Loucy (cell line): ENCODE results near the gene C6orf62.
A peak's percentile ranks its signal among the peaks of the same experiment; 100 is the strongest.
"Not testable (repeated sequence)": the region's sequence is repeated elsewhere in the genome, so short reads cannot be mapped to it uniquely, and the experiment has no call there.

ENCODE experiments used
- H2AFZ ChIP-seq: fragments of 200-600 bp; sonication (generic); 2 replicates; pipeline ENCODE4 v1.6.0; 2016; ENCODE audit warnings: antibody characterized with exemption, mild to moderate bottlenecking, low read length, moderate library complexity
- H3F3A ChIP-seq: fragments of 200-600 bp; 2 replicates; pipeline ENCODE4 v1.6.0; 2016; ENCODE audit warnings: antibody characterized with exemption, low read depth, mild to moderate bottlenecking
- H3K27me3 ChIP-seq: fragments of 200-600 bp; sonication (generic); 2 replicates; pipeline ENCODE4 v1.6.1; 2014; ENCODE audit warnings: low read length, mild to moderate bottlenecking; ENCODE audit not compliant: insufficient read depth, poor library complexity, severe bottlenecking
- H3K36me3 ChIP-seq: fragments of 200-600 bp; sonication (generic); 2 replicates; pipeline ENCODE4 v1.6.1; 2016; ENCODE audit warnings: low read length; ENCODE audit not compliant: insufficient read depth
- H3K4me1 ChIP-seq: fragments of 200-600 bp; sonication (generic); 2 replicates; pipeline ENCODE4 v1.5.1; 2014; ENCODE audit warnings: low read length, mild to moderate bottlenecking; ENCODE audit not compliant: insufficient read depth, poor library complexity, severe bottlenecking
- H3K4me2 ChIP-seq: fragments of 200-600 bp; sonication (generic); 2 replicates; pipeline ENCODE4 v1.6.0; 2014; ENCODE audit warnings: antibody characterized with exemption, low read length, low read depth, mild to moderate bottlenecking; ENCODE audit not compliant: poor library complexity, severe bottlenecking
- H3K4me3 ChIP-seq: fragments of 200-600 bp; sonication (generic); 2 replicates; pipeline ENCODE4 v1.5.1; 2014; ENCODE audit warnings: low read length, mild to moderate bottlenecking, mixed read lengths; ENCODE audit not compliant: poor library complexity, severe bottlenecking
- H3K79me2 ChIP-seq: fragments of 200-600 bp; sonication (generic); 2 replicates; pipeline ENCODE4 v1.6.1; 2014; ENCODE audit warnings: low read length; ENCODE audit not compliant: insufficient read depth
- H3K9ac ChIP-seq: fragments of 200-600 bp; sonication (generic); 2 replicates; pipeline ENCODE4 v1.6.0; 2014; ENCODE audit warnings: mild to moderate bottlenecking, low read depth, low read length, moderate library complexity; ENCODE audit not compliant: poor library complexity, severe bottlenecking
- H3K9me2 ChIP-seq: fragments of 200-600 bp; sonication (generic); replicated peaks from 2 replicates; pipeline ENCODE4 v1.6.1; 2016; ENCODE audit warnings: low read depth, low read length, mixed read lengths
- H3K9me3 ChIP-seq: fragments of 200-600 bp; sonication (generic); 2 replicates; pipeline ENCODE4 v1.6.1; 2014; ENCODE audit warnings: mild to moderate bottlenecking, antibody characterized with exemption, low read length, low read depth; ENCODE audit not compliant: insufficient read depth
- H4K20me1 ChIP-seq: fragments of 200-600 bp; sonication (generic); 2 replicates; pipeline ENCODE4 v1.6.0; 2014; ENCODE audit warnings: antibody characterized with exemption, low read length, mild to moderate bottlenecking; ENCODE audit not compliant: insufficient read depth, poor library complexity, severe bottlenecking
- CTCF ChIP-seq: fragments of 200-600 bp; sonication (generic); conservative IDR thresholded peaks from 2 replicates; pipeline ENCODE4 v1.5.1; 2014; ENCODE audit warnings: mild to moderate bottlenecking, antibody characterized with exemption, low read length
- EZH2phosphoT487 ChIP-seq: fragments of 200-600 bp; IDR thresholded peaks from 2 replicates; pipeline ENCODE4 v1.6.1; 2018; ENCODE audit warnings: antibody characterized with exemption, mild to moderate bottlenecking, moderate library complexity, borderline replicate concordance

C6orf62 gene

GRCh38 chr6:24764833-24765828 is 46.2 kb upstream of the C6orf62 start:
- H3K79me2 ChIP-seq, H3K4me3 ChIP-seq, H3K36me3 ChIP-seq, H3K4me2 ChIP-seq, H3K9me3 ChIP-seq, H3K9ac ChIP-seq, H3K4me1 ChIP-seq, H3K9me2 ChIP-seq, H3K27me3 ChIP-seq, H4K20me1 ChIP-seq, H2AFZ ChIP-seq, H3F3A ChIP-seq: not testable (repeated sequence)

- H4K20me1 ChIP-seq, result no peaks in the 10 kb centered on the region
- no peaks in the 10 kb centered on the region for H3K4me1 ChIP-seq
- TF ChIP-seq CTCF, result no peak
- no peak for TF ChIP-seq EZH2phosphoT487
- no peak overlapping the region for H2AFZ ChIP-seq
- no peaks in the 10 kb centered on the region for H3K79me2 ChIP-seq
- H3K4me3 ChIP-seq, result no peak overlapping the region
- H3K4me2 ChIP-seq, result no peak overlapping the region
- no peaks in the 10 kb centered on the region for H3K27me3 ChIP-seq
- no peak overlapping the region for H3K9ac ChIP-seq
- no peaks in the 10 kb centered on the region for H3F3A ChIP-seq
- H3K9me3 ChIP-seq, result no peaks in the 10 kb centered on the region
- H3K36me3 ChIP-seq, result no peaks in the 10 kb centered on the region
- no peaks in the 10 kb centered on the region for H3K9me2 ChIP-seq
Measured at GRCh38 chr6:24763578-24763977, 44.6 kb upstream of the C6orf62 start.

GRCh38 chr6:24761851-24762250 is 42.9 kb upstream of the C6orf62 start:
- no peaks in the 10 kb centered on the region for H3K9me2 ChIP-seq
- H3K36me3 ChIP-seq, result no peaks in the 10 kb centered on the region
- no peak for TF ChIP-seq CTCF
- no peaks in the 10 kb centered on the region for H3K4me1 ChIP-seq
- H3F3A ChIP-seq, result no peaks in the 10 kb centered on the region
- H3K9ac ChIP-seq, result no peak overlapping the region
- peak overlapping the region; percentile 46; the same call in 1 of the 2 replicates for H2AFZ ChIP-seq
- H4K20me1 ChIP-seq, result no peaks in the 10 kb centered on the region
- no peaks in the 10 kb centered on the region for H3K9me3 ChIP-seq
- H3K4me3 ChIP-seq, result no peak overlapping the region
- no peaks in the 10 kb centered on the region for H3K79me2 ChIP-seq
- H3K27me3 ChIP-seq, result no peaks in the 10 kb centered on the region
- no peak overlapping the region for H3K4me2 ChIP-seq
